ENCODE data around the gene STAT2.

GRCh38 chr12:56326126-56326525, 33.8 kb downstream of the STAT2 start:
- no peak for TF ChIP-seq CTCF (IDR thresholded peaks at IDR 0.05 in 4 of 5, conservative IDR thresholded peaks at IDR 0.05 in 1 of 5)
- no peak for TF ChIP-seq POLR2A (IDR thresholded peaks at IDR 0.05)

Data from gastrocnemius medialis (tissue), 4 donors.